GM18868 (cell line): ENCODE measurements around the gene CDCA8.
"Not testable (repeated sequence)": the region's sequence is repeated elsewhere in the genome, so short reads cannot be mapped to it uniquely, and the experiment has no call there.

Source experiments
- ATAC-seq: cut with Tn5 transposase; IDR thresholded peaks from one replicate; pipeline ENCODE4 v1.9.1; 2021; ENCODE audit warnings: mild to moderate bottlenecking, moderate library complexity; ENCODE audit not compliant: unreplicated experiment

The CDCA8 gene

GRCh38 chr1:37672136-37672870 lies 20.0 kb upstream of the CDCA8 start:
- ATAC-seq = no peak

GRCh38 chr1:37673920-37674319 lies 18.4 kb upstream of the CDCA8 start:
- no peak for ATAC-seq

- no peak for ATAC-seq
Measured at GRCh38 chr1:37676281-37677142, 15.8 kb upstream of the CDCA8 start.

- ATAC-seq = no peak
Measured at GRCh38 chr1:37677143-37677439, 15.2 kb upstream of the CDCA8 start.

- ATAC-seq = no peak
Measured at GRCh38 chr1:37677808-37678207, 14.5 kb upstream of the CDCA8 start.

- no peak for ATAC-seq
Measured at GRCh38 chr1:37680933-37681332, 11.4 kb upstream of the CDCA8 start.

- ATAC-seq = no peak
Measured at GRCh38 chr1:37682334-37682987, 9.9 kb upstream of the CDCA8 start.

GRCh38 chr1:37684182-37684581 lies 8.1 kb upstream of the CDCA8 start:
- ATAC-seq = not testable (repeated sequence)

- ATAC-seq = no peak
Measured at GRCh38 chr1:37685722-37686121, 6.6 kb upstream of the CDCA8 start.

- ATAC-seq = not testable (repeated sequence)
Measured at GRCh38 chr1:37687764-37688163, 4.6 kb upstream of the CDCA8 start.

- ATAC-seq = no peak
Measured at GRCh38 chr1:37688926-37689325, 3.4 kb upstream of the CDCA8 start.

- no peak for ATAC-seq
Measured at GRCh38 chr1:37691497-37692077, 729 bp upstream of the CDCA8 start.

GRCh38 chr1:37692834-37693175 lies 489 bp downstream of the CDCA8 start:
- no peak for ATAC-seq

- ATAC-seq = no peak
Measured at GRCh38 chr1:37697090-37697489, 4.8 kb downstream of the CDCA8 start.

GRCh38 chr1:37697737-37698136 lies 5.4 kb downstream of the CDCA8 start:
- no peak for ATAC-seq

- no peak for ATAC-seq
Measured at GRCh38 chr1:37699147-37699546, 6.8 kb downstream of the CDCA8 start.

GRCh38 chr1:37701051-37701450 lies 8.7 kb downstream of the CDCA8 start:
- ATAC-seq = no peak

- ATAC-seq = no peak
Measured at GRCh38 chr1:37703061-37703460, 10.7 kb downstream of the CDCA8 start.

- ATAC-seq = no peak
Measured at GRCh38 chr1:37704966-37705365, 12.7 kb downstream of the CDCA8 start.

GRCh38 chr1:37705399-37705798 lies 13.1 kb downstream of the CDCA8 start:
- no peak for ATAC-seq

GRCh38 chr1:37708471-37708870 lies 16.2 kb downstream of the CDCA8 start:
- ATAC-seq = no peak

- no peak for ATAC-seq
Measured at GRCh38 chr1:37714226-37714625, 21.9 kb downstream of the CDCA8 start.
